ENCODE data around the gene GLIPR2.
"Not testable (repeated sequence)": the region's sequence is repeated elsewhere in the genome, so short reads cannot be mapped to it uniquely, and the experiment has no call there.

Gene GLIPR2

DNA sequence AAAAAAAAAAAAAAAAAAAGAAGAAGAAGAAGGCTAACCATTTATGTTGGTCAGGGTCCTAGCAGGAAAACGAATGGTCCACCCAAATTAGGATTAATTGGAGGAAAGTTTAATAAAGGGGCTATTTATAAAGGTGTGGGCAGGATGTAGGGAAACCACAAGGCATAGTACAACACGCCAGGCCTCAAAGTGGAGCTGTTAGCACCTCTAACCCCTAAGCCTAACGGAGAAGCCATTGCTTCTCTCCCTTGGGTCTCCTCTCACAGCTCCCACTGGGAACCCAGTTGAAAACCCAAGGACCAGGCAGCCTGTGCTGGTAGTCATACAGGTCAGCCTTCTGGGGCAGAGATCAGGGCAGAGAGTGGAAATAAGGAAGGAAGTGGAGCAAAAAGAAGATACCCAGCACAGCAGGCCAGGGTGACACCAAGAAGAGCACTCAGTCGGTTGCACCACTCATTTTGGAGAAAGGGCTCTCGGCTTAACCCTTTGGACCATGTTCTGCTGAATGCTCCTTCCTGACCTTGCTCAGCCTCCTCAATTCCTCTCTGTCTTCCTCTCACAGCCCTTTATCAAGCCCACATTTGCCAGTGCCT is 8.8 kb upstream of the GLIPR2 start:
- Histone ChIP-seq H3K4me1 (no peaks in the 10 kb centered on the region), H3K36me3 (no peaks in the 10 kb centered on the region), H3K27me3 (no peaks in the 10 kb centered on the region), H3K4me3 (ENCODE audit: low read depth, low read length) (no peak overlapping the region), H3K9me3 (no peaks in the 10 kb centered on the region)
- DNase-seq: no peak
- TF ChIP-seq, protein P1, sequence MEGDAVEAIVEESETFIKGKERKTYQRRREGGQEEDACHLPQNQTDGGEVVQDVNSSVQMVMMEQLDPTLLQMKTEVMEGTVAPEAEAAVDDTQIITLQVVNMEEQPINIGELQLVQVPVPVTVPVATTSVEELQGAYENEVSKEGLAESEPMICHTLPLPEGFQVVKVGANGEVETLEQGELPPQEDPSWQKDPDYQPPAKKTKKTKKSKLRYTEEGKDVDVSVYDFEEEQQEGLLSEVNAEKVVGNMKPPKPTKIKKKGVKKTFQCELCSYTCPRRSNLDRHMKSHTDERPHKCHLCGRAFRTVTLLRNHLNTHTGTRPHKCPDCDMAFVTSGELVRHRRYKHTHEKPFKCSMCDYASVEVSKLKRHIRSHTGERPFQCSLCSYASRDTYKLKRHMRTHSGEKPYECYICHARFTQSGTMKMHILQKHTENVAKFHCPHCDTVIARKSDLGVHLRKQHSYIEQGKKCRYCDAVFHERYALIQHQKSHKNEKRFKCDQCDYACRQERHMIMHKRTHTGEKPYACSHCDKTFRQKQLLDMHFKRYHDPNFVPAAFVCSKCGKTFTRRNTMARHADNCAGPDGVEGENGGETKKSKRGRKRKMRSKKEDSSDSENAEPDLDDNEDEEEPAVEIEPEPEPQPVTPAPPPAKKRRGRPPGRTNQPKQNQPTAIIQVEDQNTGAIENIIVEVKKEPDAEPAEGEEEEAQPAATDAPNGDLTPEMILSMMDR (IDR thresholded peaks at IDR 0.05; ENCODE audit: low read depth, low read length): no peak

DNA sequence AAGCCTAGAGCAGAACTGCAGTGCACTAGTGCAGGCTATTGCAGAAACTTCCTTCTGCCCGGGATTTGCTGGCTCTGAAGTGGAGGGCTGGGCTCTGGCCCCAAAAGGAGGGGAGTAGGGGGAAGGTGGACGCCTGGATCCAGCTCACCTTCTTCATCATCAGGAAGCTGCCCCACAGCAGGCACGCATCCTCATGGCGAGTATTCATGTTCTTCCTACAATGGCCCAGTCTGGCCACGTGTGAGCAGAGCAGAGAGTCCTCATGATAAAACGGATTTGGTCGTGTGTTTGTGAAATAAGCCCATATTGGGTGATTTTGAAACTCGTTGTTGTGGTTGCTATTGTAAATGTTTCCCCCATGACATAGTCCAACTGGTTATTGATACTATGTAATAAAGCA is 8.2 kb upstream of the GLIPR2 start:
- no peaks in the 10 kb centered on the region for H3K27me3 ChIP-seq
- no peaks in the 10 kb centered on the region for H3K4me1 ChIP-seq
- no peaks in the 10 kb centered on the region for H3K36me3 ChIP-seq
- TF ChIP-seq, protein P1 (IDR thresholded peaks at IDR 0.05; ENCODE audit: low read depth, low read length): no peak
- no peaks in the 10 kb centered on the region for H3K9me3 ChIP-seq
- DNase-seq: no peak
- no peak overlapping the region for H3K4me3 ChIP-seq (ENCODE audit: low read depth, low read length)

DNA sequence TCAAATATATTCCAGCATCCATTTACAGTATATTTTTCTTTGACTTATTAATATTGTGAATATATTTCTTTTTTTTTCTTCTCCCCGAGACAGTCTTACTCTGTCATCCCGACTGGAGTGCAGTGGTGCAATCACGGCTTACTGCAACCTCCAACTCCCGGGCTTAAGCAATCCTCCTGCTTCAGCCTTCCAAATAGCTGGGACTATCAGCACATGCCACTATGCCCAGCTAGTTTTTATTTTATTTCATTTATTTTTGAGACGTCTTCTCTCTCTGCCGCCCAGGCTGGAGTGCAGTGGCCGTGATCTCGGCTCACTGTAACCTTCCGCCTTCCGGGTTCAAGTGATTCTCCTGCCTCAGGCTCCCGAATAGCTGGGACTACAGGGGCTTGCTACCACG is 7.4 kb upstream of the GLIPR2 start:
- no peaks in the 10 kb centered on the region for H3K36me3 ChIP-seq
- H3K27me3 ChIP-seq: no peaks in the 10 kb centered on the region
- H3K9me3 ChIP-seq: no peaks in the 10 kb centered on the region
- TF ChIP-seq, protein P1 (IDR thresholded peaks at IDR 0.05; ENCODE audit: low read depth, low read length): no peak
- H3K4me1 ChIP-seq: no peaks in the 10 kb centered on the region
- no peak for DNase-seq
- H3K4me3 ChIP-seq (ENCODE audit: low read depth, low read length): no peak overlapping the region

DNA sequence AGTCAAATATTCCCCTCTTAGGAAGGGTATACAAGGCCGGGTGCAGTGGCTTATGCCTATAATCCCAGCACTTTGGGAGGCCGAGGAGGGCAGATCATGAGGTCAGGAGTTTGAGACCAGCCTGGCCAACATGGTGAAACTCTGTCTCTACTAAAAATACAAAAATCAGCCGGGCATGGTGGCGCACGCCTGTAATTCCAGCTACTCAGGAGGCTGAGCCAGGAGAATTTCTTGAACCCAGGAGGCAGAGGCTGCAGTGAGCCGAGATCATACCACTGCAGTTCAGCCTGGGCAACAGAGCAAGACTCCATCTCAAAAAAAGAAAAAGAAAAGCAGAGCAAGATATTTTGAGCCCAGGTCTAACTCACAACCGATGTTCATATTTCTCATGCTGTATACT is 4.9 kb upstream of the GLIPR2 start:
- not testable (repeated sequence) for H3K9me3 ChIP-seq; H3K4me1 ChIP-seq; H3K27me3 ChIP-seq; H3K4me3 ChIP-seq (ENCODE audit: low read depth, low read length); H3K36me3 ChIP-seq; DNase-seq

DNA sequence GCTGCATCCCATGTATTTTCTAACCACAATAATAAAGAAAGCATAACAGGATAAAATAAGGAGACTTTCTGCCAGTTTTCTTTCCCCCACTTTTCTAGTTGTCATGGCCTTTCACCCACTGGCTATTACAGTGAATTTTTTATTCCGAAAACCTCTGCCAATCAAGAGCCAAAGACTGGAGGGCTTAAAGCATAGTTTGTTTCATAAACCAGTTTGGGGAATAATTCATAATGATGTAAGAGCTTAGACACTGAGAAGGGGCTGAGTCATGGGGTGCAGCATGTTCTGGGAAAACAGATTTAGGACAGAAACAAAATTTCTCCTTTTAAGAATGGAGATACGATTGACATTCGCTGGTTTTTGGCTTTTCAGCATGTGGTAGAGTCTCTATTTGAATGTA is 4.4 kb upstream of the GLIPR2 start:
- Histone ChIP-seq H3K4me3 (ENCODE audit: low read depth, low read length) (no peak overlapping the region), H3K4me1 (no peaks in the 10 kb centered on the region; the same call in 1 of the 2 replicates), H3K36me3 (no peaks in the 10 kb centered on the region), H3K27me3 (no peaks in the 10 kb centered on the region), H3K9me3 (no peaks in the 10 kb centered on the region)
- TF ChIP-seq, protein P1 (IDR thresholded peaks at IDR 0.05; ENCODE audit: low read depth, low read length): no peak
- DNase-seq: no peak

DNA sequence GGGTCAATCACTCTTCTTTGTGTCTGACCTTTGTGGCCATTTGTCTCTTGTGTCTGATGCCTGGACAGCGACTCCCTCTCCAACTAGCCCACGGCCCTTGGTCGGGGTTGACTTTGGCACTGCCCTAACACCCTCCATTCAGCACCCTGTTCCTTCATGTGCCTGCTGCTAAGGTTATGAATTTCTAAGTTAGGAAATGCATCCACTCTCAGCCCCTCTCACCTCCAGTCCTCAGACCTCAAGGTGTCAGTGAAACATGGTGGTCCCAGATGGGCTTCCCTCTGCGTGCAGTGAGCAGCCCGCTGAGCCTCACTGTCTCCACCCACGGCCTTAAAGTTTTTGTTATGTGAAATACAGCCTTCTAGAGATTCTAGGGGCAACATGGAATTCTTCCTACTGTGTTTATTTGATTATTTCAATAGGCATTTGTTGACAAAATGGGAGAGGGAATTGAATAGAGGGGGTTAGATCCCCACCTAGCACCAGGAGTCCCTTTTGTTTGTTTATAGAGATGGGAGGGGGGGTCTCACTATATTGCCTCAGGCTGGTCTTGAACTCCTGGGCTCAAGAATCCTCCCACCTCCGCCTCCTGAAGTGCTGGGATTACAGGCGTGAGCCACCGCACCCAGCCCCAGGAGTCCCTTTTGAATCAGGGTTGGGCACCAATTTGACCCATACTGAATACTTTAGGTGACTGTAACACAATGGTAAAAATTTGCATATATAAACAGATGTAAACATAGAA is 1.6 kb upstream of the GLIPR2 start:
- H3K27me3 ChIP-seq: no peaks in the 10 kb centered on the region

More for the DNA sequence above, 1.6 kb upstream of the GLIPR2 start:
- no peak for DNase-seq
- no peaks in the 10 kb centered on the region for H3K9me3 ChIP-seq
- TF ChIP-seq, protein P1 (IDR thresholded peaks at IDR 0.05; ENCODE audit: low read depth, low read length): no peak
- H3K36me3 ChIP-seq: no peaks in the 10 kb centered on the region
- H3K4me1 ChIP-seq: no peaks in the 10 kb centered on the region; the same call in 1 of the 2 replicates
- H3K4me3 ChIP-seq (ENCODE audit: low read depth, low read length): no peak overlapping the region

All from BE2C (cell line).